Lung (tissue), 12 donors: ENCODE data around the gene RASAL2. TPM values are rescaled to one million over a fixed set of nuclear protein-coding genes. Genes with fewer than 3 reads are reported as not detected.

Experiments used
- ATAC-seq: fragments of 200-7000 bp; cut with Tn5 transposase; one replicate; pipeline ENCODE4 v1.9.1; 2020; ENCODE audit warnings: moderate number of reproducible peaks; ENCODE audit not compliant: insufficient read depth, low FRiP score
- DNase-seq, 3 donors: peaks; one replicate each; pipeline ENCODE4 v3.0.0-alpha.2; 2013 to 2017
- H3K27ac ChIP-seq, 2 donors: one replicate each; pipeline ENCODE4 v1.5.1; 2013; ENCODE audit warnings: mild to moderate bottlenecking in 2 of 2, moderate library complexity in 2 of 2, control low read depth in 1 of 2, inconsistent platforms in 1 of 2, low read depth in 1 of 2, low read length in 1 of 2
- H3K27me3 ChIP-seq, 3 donors: one replicate each; pipeline ENCODE4 v1.5.1; 2013; ENCODE audit warnings: low read length in 2 of 3; ENCODE audit not compliant: control insufficient read depth in 3 of 3, insufficient read depth in 3 of 3
- H3K36me3 ChIP-seq, 4 donors: one replicate each; pipeline ENCODE4 v1.5.1; 2013; ENCODE audit warnings: low read length in 4 of 4, mild to moderate bottlenecking in 1 of 4, moderate library complexity in 1 of 4; ENCODE audit not compliant: control insufficient read depth in 4 of 4, insufficient read depth in 4 of 4
- H3K4me1 ChIP-seq, 5 donors: one replicate each; pipeline ENCODE4 v1.5.1; 2013; ENCODE audit warnings: low read length in 5 of 5, mild to moderate bottlenecking in 2 of 5, moderate library complexity in 1 of 5; ENCODE audit not compliant: control insufficient read depth in 5 of 5, insufficient read depth in 5 of 5
- H3K4me3 ChIP-seq: one replicate; pipeline ENCODE4 v1.5.1; 2013; ENCODE audit warnings: mild to moderate bottlenecking, control low read depth, moderate library complexity
- H3K9ac ChIP-seq, 2 donors: one replicate each; pipeline ENCODE4 v1.5.1; 2013; ENCODE audit warnings: low read length in 2 of 2, control low read depth in 1 of 2; ENCODE audit not compliant: insufficient read depth in 1 of 2
- H3K9me3 ChIP-seq, 4 donors: one replicate each; pipeline ENCODE4 v1.5.1; 2013; ENCODE audit warnings: low read length in 3 of 4, mild to moderate bottlenecking in 1 of 4, moderate library complexity in 1 of 4; ENCODE audit not compliant: control insufficient read depth in 4 of 4, insufficient read depth in 3 of 4
- CTCF ChIP-seq: IDR thresholded peaks from 2 replicates; pipeline ENCODE4 v1.5.1; 2012; ENCODE audit warnings: mild to moderate bottlenecking; ENCODE audit errors: control extremely low read depth, extremely low read depth
- WGBS, 2 donors: extraction: QIAGEN DNeasy Blood & Tissue Kit; methylation state at CpG; one replicate each; pipeline ENCODE4 v1.1.7; 2013; 5-methylcytosine and 5-hydroxymethylcytosine counted together
- polyA plus RNA-seq, 2 donors: library from polyadenylated mRNA; stranded (reverse); fragments of 200-250 nt; gene quantifications; one replicate each; pipeline ENCODE4 v1.2.1, GENCODE V29; 2013
- total RNA-seq, 2 donors: library from RNA; depleted of rRNA in 1 of 2; stranded (reverse); fragments of >200 nt in 1 of 2; gene quantifications; one replicate each; pipeline ENCODE4 v1.2.1, GENCODE V29; 2014 to 2021
- donor health status: control.
- donor health status: control.
- donor health status: Bipolar disorder and iron deficiency.
- donor health status: healthy.
- donor health status: DM: yes; HTN: yes; CAD: no.

RASAL2 gene
- total and polyA plus RNA-seq, 4 donors, result 4.9 to 34.8 (median 15.8) TPM

- no peaks in the 10 kb centered on the region for H3K9me3 ChIP-seq
- ATAC-seq (no peak), DNase-seq (peak; percentile 68 to 91 (median 88))
Observed at GRCh38 chr1:178371933-178372388, 278.1 kb downstream of the RASAL2 start.

DNA sequence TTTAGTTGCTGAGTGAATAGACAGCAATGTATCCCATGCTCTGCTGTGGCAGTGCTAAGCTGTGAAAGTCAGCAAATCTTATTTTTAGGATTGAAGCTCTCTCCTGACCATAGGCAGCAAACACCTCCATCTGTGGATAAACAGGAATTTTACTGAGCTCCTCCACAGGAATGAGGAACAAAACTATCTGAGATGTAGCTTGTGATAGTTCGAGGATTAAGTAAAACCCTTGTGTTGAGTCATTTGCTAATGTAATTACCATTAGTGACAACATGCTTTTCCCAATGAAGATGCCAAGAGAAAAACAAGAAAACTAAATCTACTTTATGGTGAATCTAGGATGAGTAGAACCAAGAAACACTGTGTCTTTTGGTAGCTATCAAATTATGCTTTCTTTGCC, 280.1 kb downstream of the RASAL2 start:
- Histone ChIP-seq H3K4me1 (peaks cover 0 to 27% (median 11%) of the 10 kb centered on the region in 5 donors), H3K27ac (no peak overlapping the region), H3K4me3 (no peak overlapping the region), H3K36me3 (no peaks in the 10 kb centered on the region), H3K9me3 (no peaks in the 10 kb centered on the region), H3K27me3 (no peaks in the 10 kb centered on the region), H3K9ac (no peak overlapping the region)
- ATAC-seq (no peak), DNase-seq (no peak)
- 37 to 59% methylated on average over 1 of the region's 1 CpG for WGBS, 2 donors
- TF ChIP-seq CTCF, result no peak

More at GRCh38 chr1:178371933-178372388, 278.1 kb downstream of the RASAL2 start:
- Histone ChIP-seq H3K36me3 (no peaks in the 10 kb centered on the region), H3K4me1 (peaks cover 0 to 31% (median 18%) of the 10 kb centered on the region in 5 donors), H3K4me3 (no peak overlapping the region), H3K27me3 (no peaks in the 10 kb centered on the region), H3K27ac (no peak overlapping the region), H3K9ac (peak overlapping the region; percentile 21 to 88)
- 33 to 36% methylated on average over 4 of the region's 4 CpGs for WGBS, 2 donors
- TF ChIP-seq CTCF, result no peak

GRCh38 chr1:178376008-178376407, 282.1 kb downstream of the RASAL2 start:
- TF ChIP-seq CTCF, result no peak
- no peak overlapping the region for H3K4me3 ChIP-seq
- H3K36me3 ChIP-seq, result no peaks in the 10 kb centered on the region
- H3K27me3 ChIP-seq, result no peaks in the 10 kb centered on the region
- no peak overlapping the region for H3K9ac ChIP-seq
- ATAC-seq (no peak), DNase-seq (no peak)
- H3K4me1 ChIP-seq, result peaks cover 0 to 27% (median 11%) of the 10 kb centered on the region in 5 donors
- no peak overlapping the region for H3K27ac ChIP-seq
- no peaks in the 10 kb centered on the region for H3K9me3 ChIP-seq
- WGBS, 2 donors, result 72 to 83% methylated on average over 2 of the region's 2 CpGs

- no peak for ATAC-seq
- WGBS, 2 donors, result 90% methylated on average over 14 of the region's 14 CpGs
- no peak overlapping the region for H3K27ac ChIP-seq
Observed at GRCh38 chr1:178379807-178380206, 285.9 kb downstream of the RASAL2 start.

More at GRCh38 chr1:178379807-178380206, 285.9 kb downstream of the RASAL2 start:
- H3K27me3 ChIP-seq, result no peaks in the 10 kb centered on the region
- DNase-seq, result no peak
- no peak overlapping the region for H3K4me3 ChIP-seq
- H3K9ac ChIP-seq, result no peak overlapping the region
- H3K36me3 ChIP-seq, result no peaks in the 10 kb centered on the region
- TF ChIP-seq CTCF, result no peak
- no peaks in the 10 kb centered on the region for H3K9me3 ChIP-seq
- peaks cover 0 to 13% (median 0%) of the 10 kb centered on the region in 5 donors for H3K4me1 ChIP-seq
